Activated CD4-positive, alpha-beta T cell treated with anti-CD3 and anti-CD28 coated beads for 48 hours (primary cell): ENCODE results near the gene RNF181.
"Not testable (repeated sequence)": the region's sequence is repeated elsewhere in the genome, so short reads cannot be mapped to it uniquely, and the experiment has no call there.

Experiments used
- DNase-seq: peaks from one replicate; pipeline ENCODE4 v3.0.0-alpha.2; 2020

Gene RNF181

GRCh38 chr2:85615413-85615728, 19.8 kb downstream of the RNF181 start:
- DNase-seq, result no peak

GRCh38 chr2:85617723-85618122, 22.2 kb downstream of the RNF181 start:
- DNase-seq, result not testable (repeated sequence)

- DNase-seq, result no peak
Observed at GRCh38 chr2:85619617-85620016, 24.1 kb downstream of the RNF181 start.

- DNase-seq, result no peak
Observed at GRCh38 chr2:85621338-85621737, 25.8 kb downstream of the RNF181 start.

- no peak for DNase-seq
Observed at GRCh38 chr2:85623991-85624390, 28.4 kb downstream of the RNF181 start.

- DNase-seq, result no peak
Observed at GRCh38 chr2:85628658-85629057, 33.1 kb downstream of the RNF181 start.

GRCh38 chr2:85631316-85631715, 35.8 kb downstream of the RNF181 start:
- no peak for DNase-seq

- DNase-seq, result no peak
Observed at GRCh38 chr2:85635011-85635410, 39.5 kb downstream of the RNF181 start.

- DNase-seq, result no peak
Observed at GRCh38 chr2:85635636-85636035, 40.1 kb downstream of the RNF181 start.

- peak; percentile 18 for DNase-seq
Observed at GRCh38 chr2:85642725-85643124, 47.2 kb downstream of the RNF181 start.

- no peak for DNase-seq
Observed at GRCh38 chr2:85644909-85645308, 49.4 kb downstream of the RNF181 start.

GRCh38 chr2:85646166-85646565, 50.6 kb downstream of the RNF181 start:
- DNase-seq, result no peak
